Panc1 (cell line): ENCODE data around the gene AKAP6. TPM values are rescaled to one million over a fixed set of nuclear protein-coding genes. Genes with fewer than 3 reads are reported as not detected.

Experiments
- ATAC-seq: fragments of 200-7000 bp; cut with Tn5 transposase; 2 replicates; pipeline ENCODE4 v1.9.1; 2020; ENCODE audit warnings: mild to moderate bottlenecking, moderate library complexity
- BruUV-seq: library from RNA; stranded (reverse); fragments of 400-500 nt; replicated peaks from 2 replicates; lab custom pipeline; 2021; lab: Mats Ljungman, UMichigan
- CTCF ChIA-PET: fragments of 300-600 bp; sonication (Branson Sonifier 250); formaldehyde crosslinking; loops from one replicate; lab custom pipeline; 2022; ENCODE audit warnings: antibody characterized with exemption; lab: Charles Lee
- POLR2A ChIA-PET: fragments of 300-600 bp; sonication (Branson Sonifier 250); formaldehyde crosslinking; loops from one replicate; lab custom pipeline; 2022; ENCODE audit warnings: antibody characterized with exemption; lab: Charles Lee
- DNase-seq: peaks from one replicate; pipeline ENCODE4 v3.0.0-alpha.2; 2010; ENCODE audit warnings: low read depth, low spot score
- H3K27ac ChIP-seq: 2 replicates; pipeline ENCODE4 v1.5.1; 2011; ENCODE audit warnings: mild to moderate bottlenecking, low read length, inconsistent platforms
- H3K27me3 ChIP-seq: fragments of 200-500 bp; sonication (Bioruptor generic); 2 replicates; pipeline ENCODE4 v1.6.0; 2014; ENCODE audit warnings: low read length, inconsistent platforms; ENCODE audit not compliant: control insufficient read depth, insufficient read depth
- H3K36me3 ChIP-seq: fragments of 200-500 bp; sonication (Bioruptor generic); 2 replicates; pipeline ENCODE4 v1.5.1; 2014; ENCODE audit warnings: inconsistent platforms, mild to moderate bottlenecking, low read length, moderate library complexity; ENCODE audit not compliant: control insufficient read depth, insufficient read depth
- H3K4me1 ChIP-seq: 2 replicates; pipeline ENCODE4 v1.5.1; 2011; ENCODE audit warnings: inconsistent platforms, mild to moderate bottlenecking, low read length, moderate library complexity; ENCODE audit not compliant: control insufficient read depth, insufficient read depth
- H3K4me3 ChIP-seq, 2 experiments: 2 replicates each; pipeline ENCODE4 v1.5.1; 2011 to 2012; ENCODE audit warnings: low read depth in 2 of 2, low read length in 2 of 2, mild to moderate bottlenecking in 2 of 2, inconsistent platforms in 1 of 2, moderate library complexity in 1 of 2
- H3K9me3 ChIP-seq: fragments of 200-500 bp; sonication (Bioruptor generic); 2 replicates; pipeline ENCODE4 v1.5.1; 2014; ENCODE audit warnings: low read depth, mild to moderate bottlenecking, inconsistent platforms, low read length, moderate library complexity; ENCODE audit not compliant: control insufficient read depth, insufficient read depth
- POLR2AphosphoS5 ChIP-seq: IDR thresholded peaks from 2 replicates; pipeline ENCODE4 v1.6.1; 2012; ENCODE audit warnings: mild to moderate bottlenecking, low read depth, low read length, moderate library complexity
- SIN3A ChIP-seq: IDR thresholded peaks from 2 replicates; pipeline ENCODE4 v1.6.1; 2012; ENCODE audit warnings: low read depth, mild to moderate bottlenecking, low read length, moderate library complexity, borderline replicate concordance; ENCODE audit not compliant: insufficient read depth
- TCF7L2 ChIP-seq: IDR thresholded peaks from 2 replicates; pipeline ENCODE4 v1.6.1; 2011; ENCODE audit warnings: mild to moderate bottlenecking, low read depth, low read length, inconsistent platforms
- in situ Hi-C: cut with HindIII; loops from 2 replicates; pipeline ENCODE4 v1.10.0; 2016; ENCODE audit warnings: low sequenced_read_pairs, low pct_unique_long_range_greater_than_20kb
- intact Hi-C: fragments of 100-400 bp; cut with micrococcal nuclease; formaldehyde crosslinking; loops from one replicate; pipeline ENCODE4 v1.10.0; 2022; ENCODE audit not compliant: unreplicated experiment
- total RNA-seq: library from RNA; stranded (reverse); gene quantifications from one replicate; pipeline ENCODE4 v1.2.1, GENCODE V29; 2021; ENCODE audit not compliant: unreplicated experiment
- TF ChIP-seq, protein P1 (sequence below): fragments of 450-650 bp; IDR thresholded peaks from 2 replicates; pipeline ENCODE4 v1.5.1; 2017; ENCODE audit warnings: mild to moderate bottlenecking
- TF ChIP-seq, protein P2 (sequence below), 2 experiments: IDR thresholded peaks; 2 replicates each; pipeline ENCODE4 v1.6.1; 2011 to 2012; ENCODE audit warnings: low read depth in 2 of 2, control low read depth in 1 of 2, low read length in 1 of 2, mild to moderate bottlenecking in 1 of 2, moderate library complexity in 1 of 2; ENCODE audit not compliant: insufficient read depth in 1 of 2

AKAP6 gene
- total RNA-seq, 1 experiment from 2014 or later, result 0.82 TPM

DNA sequence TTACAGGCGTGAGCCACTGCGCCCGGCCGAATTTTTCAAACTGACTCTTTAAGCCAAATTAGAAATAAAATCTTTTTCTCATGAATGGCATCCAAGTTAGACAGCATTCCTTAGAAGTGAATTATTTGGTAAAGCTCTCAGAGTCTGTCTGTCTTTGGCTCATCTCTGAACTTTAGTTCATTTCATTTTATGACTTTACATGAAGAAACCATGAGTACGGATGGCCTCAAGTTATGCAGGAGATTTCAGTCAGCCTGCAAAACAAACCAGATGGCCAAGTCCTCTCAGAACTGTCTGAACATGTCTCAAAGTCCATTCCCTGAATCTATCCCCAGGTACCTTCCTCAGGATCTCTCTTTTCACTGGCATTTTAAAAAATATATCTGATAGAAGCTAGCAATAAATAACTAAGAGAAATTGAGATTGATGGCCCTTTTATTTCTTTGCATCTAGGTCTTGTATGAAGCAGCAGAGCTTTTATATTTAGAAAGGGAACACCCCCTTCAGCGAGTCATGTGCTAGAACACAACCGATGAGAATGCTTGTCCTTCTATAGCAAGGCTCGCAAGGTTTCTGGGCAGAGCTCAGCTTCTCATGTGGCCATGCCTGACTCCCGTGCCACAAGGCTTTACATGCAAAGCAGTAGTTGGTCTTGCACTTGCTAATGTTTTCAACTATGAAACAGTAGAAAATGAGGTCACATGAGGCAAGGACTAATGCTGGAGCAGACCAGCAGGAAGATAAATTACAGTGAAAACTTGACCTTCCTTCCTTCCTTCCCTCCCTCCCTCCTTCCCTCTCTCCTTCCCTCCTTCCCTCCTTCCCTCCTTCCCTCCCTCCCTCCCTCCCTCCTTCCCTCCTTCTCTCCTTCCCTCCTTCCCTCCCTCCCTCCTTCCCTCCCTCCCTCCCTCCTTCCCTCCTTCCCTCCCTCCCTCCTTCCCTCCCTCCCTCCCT lies 125.0 kb downstream of the AKAP6 start:
- H3K36me3 ChIP-seq, result no peaks in the 10 kb centered on the region
- ChIA-PET POLR2A (no interaction called here), CTCF (no interaction called here)
- ATAC-seq, result no peak
- H3K4me3 ChIP-seq, result no peak overlapping the region
- H3K4me1 ChIP-seq, result no peaks in the 10 kb centered on the region
- intact Hi-C loops (no loop called here), in situ Hi-C loops (no loop called here)
- H3K27ac ChIP-seq, result no peak overlapping the region
- no TSS peak for BruUV-seq
- no peaks in the 10 kb centered on the region for H3K9me3 ChIP-seq
- no peaks in the 10 kb centered on the region for H3K27me3 ChIP-seq
- DNase-seq, result no peak
- TF ChIP-seq SIN3A (no peak), TCF7L2 (no peak), POLR2AphosphoS5 (no peak)
- TF ChIP-seq, protein P1, sequence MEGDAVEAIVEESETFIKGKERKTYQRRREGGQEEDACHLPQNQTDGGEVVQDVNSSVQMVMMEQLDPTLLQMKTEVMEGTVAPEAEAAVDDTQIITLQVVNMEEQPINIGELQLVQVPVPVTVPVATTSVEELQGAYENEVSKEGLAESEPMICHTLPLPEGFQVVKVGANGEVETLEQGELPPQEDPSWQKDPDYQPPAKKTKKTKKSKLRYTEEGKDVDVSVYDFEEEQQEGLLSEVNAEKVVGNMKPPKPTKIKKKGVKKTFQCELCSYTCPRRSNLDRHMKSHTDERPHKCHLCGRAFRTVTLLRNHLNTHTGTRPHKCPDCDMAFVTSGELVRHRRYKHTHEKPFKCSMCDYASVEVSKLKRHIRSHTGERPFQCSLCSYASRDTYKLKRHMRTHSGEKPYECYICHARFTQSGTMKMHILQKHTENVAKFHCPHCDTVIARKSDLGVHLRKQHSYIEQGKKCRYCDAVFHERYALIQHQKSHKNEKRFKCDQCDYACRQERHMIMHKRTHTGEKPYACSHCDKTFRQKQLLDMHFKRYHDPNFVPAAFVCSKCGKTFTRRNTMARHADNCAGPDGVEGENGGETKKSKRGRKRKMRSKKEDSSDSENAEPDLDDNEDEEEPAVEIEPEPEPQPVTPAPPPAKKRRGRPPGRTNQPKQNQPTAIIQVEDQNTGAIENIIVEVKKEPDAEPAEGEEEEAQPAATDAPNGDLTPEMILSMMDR, result no peak
- TF ChIP-seq, protein P2, sequence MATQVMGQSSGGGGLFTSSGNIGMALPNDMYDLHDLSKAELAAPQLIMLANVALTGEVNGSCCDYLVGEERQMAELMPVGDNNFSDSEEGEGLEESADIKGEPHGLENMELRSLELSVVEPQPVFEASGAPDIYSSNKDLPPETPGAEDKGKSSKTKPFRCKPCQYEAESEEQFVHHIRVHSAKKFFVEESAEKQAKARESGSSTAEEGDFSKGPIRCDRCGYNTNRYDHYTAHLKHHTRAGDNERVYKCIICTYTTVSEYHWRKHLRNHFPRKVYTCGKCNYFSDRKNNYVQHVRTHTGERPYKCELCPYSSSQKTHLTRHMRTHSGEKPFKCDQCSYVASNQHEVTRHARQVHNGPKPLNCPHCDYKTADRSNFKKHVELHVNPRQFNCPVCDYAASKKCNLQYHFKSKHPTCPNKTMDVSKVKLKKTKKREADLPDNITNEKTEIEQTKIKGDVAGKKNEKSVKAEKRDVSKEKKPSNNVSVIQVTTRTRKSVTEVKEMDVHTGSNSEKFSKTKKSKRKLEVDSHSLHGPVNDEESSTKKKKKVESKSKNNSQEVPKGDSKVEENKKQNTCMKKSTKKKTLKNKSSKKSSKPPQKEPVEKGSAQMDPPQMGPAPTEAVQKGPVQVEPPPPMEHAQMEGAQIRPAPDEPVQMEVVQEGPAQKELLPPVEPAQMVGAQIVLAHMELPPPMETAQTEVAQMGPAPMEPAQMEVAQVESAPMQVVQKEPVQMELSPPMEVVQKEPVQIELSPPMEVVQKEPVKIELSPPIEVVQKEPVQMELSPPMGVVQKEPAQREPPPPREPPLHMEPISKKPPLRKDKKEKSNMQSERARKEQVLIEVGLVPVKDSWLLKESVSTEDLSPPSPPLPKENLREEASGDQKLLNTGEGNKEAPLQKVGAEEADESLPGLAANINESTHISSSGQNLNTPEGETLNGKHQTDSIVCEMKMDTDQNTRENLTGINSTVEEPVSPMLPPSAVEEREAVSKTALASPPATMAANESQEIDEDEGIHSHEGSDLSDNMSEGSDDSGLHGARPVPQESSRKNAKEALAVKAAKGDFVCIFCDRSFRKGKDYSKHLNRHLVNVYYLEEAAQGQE (IDR thresholded peaks at IDR 0.05; ENCODE audit: insufficient read depth in 1 of 2, low read depth in 2 of 2, low read length in 1 of 2), result no peak

DNA sequence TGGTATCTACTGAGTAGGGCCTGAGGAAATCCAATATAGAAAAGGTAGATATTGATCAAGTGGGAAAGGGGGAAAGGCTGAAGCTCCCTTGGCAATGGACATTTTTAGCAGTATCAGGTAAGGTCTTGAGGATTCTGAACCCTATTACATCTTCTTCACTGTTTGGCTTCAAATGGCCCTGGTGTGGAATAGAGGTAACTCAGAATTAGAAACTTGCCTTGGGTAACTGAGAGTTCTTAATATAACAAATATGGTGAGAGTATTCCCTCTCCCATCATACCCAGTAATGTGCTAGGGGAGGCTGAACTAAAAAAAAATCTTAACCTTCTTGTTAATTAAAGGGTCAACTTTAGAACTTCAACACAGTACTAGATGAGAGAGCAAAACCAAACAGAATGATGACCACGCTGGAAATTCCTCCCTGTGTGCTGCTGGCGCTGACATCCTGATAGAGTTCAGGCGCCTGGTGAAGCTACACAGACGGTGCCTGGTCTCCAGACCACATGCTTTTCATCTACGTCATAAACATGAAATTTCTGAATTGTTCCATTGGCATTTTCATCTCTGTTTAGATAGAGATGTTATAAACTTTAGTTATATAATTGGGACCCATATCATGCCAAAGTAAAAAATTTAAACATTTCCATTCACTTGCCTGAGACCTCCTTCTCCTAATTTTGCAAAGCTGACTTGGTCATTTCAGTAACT lies 128.3 kb downstream of the AKAP6 start:
- no peaks in the 10 kb centered on the region for H3K4me1 ChIP-seq
- in situ Hi-C loops, result no loop called here
- DNase-seq (no peak), ATAC-seq (no peak)
- ChIA-PET POLR2A (no interaction called here), CTCF (no interaction called here)
- H3K27me3 ChIP-seq, result no peaks in the 10 kb centered on the region; the same call in 1 of the 2 replicates
- TF ChIP-seq, protein P1, result no peak
- no peaks in the 10 kb centered on the region for H3K9me3 ChIP-seq
- H3K36me3 ChIP-seq, result no peaks in the 10 kb centered on the region
- no peak overlapping the region for H3K27ac ChIP-seq
- BruUV-seq, result no TSS peak
- H3K4me3 ChIP-seq, result no peak overlapping the region
- intact Hi-C loops, result no loop called here
